Kidney glomerular epithelial cell (primary cell): Measurements from ENCODE around the gene TSACC.
"Not testable (repeated sequence)": the region's sequence is repeated elsewhere in the genome, so short reads cannot be mapped to it uniquely, and the experiment has no call there.

Experiments used
- DNase-seq: peaks from one replicate; lab custom pipeline; 2025; lab: John Stamatoyannopoulos, UW

TSACC gene

DNA sequence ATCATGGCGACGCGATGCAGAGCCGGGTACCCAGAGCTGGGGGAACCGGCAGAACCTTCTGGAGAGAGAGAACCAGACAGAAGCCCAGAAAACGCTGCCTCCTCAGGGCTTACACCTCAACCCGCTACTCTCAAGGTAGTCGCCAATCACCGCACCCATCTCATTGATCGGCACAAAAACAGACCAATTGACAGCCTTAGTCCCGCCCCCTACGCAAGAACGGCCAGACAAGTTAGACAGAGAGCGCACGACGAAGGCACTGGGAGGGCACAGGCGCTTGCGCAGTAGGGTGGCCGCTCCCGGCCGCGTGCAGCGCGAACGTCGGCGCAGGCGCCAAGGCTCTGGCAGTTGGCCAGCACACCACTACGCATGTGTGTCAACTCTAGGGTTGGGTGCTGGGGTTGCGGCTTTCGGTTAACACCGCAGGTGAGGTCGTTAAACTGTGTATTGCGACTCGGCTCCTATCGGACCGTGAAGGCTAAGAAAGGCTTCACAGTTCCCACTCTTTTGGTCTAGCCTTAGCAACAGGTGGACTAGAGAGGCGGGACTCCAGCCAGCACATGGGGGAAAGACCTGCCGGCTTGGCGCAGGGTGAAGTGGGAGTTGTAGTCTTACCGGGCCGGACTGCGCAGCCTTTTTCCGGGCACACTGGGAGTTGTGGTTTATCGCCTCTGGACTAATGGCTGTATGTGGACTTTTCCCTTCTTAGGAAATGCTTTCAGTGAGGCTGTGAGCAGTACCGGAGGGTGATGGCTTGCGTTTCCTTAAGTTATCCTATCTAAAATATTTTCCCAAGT lies at the start of gene TSACC, which contains the start of gene CCT3:
Gene TSACC, plus strand, starts transcription at position 347 of the 797 bp plus-strand sequence. CDS start 1,232 bp downstream, outside the sequence.
Gene CCT3, minus strand, starts transcription at position 113 of the 797 bp plus-strand sequence. Its CDS starts 108 bp downstream, at position 5.
- DNase-seq, result peak; percentile 99

DNA sequence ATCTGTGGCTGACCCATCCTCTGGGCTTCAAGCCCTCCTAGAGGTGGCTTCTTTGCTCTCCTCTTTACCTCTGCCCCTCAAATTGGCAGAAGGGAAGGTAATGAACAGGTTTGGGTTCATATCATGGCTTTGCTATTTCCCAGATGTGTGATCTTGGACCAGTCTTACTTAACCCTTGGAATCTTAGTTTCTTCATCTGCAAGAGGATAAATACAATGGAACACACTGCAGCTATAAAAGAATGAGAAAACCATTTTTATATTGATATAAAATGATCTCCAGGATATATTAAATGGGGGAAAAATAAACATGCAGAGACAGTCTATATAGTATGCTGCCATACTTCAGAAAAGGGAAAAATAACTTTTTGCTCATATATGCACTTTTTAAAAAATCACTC lies 48.5 kb upstream of the TSACC start:
- DNase-seq, result no peak

DNA sequence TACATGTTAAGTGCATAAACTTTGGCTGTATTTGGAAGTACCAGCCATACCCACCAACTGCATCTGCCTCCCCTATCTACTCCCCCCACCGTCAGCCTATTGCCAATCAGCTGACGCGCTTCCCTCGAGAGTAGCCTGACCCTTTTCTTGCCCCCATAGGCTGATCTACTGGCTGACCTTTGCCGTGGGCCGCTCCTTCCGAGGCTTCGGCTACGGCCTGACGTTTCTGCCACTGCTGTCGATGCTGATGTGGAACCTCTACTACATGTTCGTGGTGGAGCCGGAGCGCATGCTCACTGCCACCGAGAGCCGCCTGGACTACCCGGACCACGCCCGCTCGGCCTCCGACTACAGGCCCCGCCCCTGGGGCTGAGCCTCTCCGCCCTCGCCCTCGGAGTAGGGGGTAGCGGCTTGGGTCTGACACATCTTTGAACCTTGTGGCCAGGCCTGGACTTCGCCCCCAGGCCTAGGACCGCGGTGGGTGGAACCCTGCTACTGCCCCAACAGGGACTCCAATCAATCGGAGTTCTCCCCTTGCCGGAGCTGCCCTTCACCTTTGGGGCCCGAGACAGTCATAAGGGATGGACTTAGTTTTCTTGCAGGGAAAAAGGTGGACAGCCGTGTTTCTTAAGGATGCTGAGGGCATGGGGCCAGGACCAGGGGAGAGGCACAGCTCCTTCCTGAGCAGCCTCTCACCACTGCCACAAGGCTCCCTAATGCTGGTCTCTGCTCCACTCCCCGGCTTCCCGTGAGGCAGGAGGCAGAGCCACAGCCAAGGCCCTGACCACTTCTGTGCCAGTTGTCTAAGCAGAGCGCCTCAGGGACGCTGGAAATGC lies 46.9 kb upstream of the TSACC start:
- DNase-seq, result peak; percentile 24

DNA sequence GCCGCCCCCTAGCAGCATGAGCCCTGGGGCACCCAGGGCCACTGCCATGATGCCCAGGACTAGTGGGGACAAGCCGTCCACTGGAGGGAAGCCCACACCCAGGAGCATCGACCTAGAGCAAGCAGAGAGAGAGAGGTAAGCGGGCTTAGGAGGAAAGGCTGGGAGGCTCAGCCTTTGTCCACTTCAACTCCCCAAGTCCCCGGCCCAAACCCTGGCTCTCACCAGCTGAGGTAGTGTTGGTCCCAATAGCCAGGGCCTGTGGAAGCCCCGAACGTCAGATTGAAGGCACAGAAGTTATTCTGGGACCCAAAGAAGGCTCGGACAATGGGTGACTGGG lies 45.3 kb upstream of the TSACC start:
- DNase-seq, result no peak

GRCh38 chr1:156293895-156294294 lies 44.4 kb upstream of the TSACC start:
- no peak for DNase-seq

- DNase-seq, result peak; percentile 52
Observed at GRCh38 chr1:156295391-156295947, 42.9 kb upstream of the TSACC start, which contains the start of gene GLMP. TSS of gene GLMP (minus strand) at chr1:156295679. CDS start at chr1:156295645, 34 bp downstream.

DNA sequence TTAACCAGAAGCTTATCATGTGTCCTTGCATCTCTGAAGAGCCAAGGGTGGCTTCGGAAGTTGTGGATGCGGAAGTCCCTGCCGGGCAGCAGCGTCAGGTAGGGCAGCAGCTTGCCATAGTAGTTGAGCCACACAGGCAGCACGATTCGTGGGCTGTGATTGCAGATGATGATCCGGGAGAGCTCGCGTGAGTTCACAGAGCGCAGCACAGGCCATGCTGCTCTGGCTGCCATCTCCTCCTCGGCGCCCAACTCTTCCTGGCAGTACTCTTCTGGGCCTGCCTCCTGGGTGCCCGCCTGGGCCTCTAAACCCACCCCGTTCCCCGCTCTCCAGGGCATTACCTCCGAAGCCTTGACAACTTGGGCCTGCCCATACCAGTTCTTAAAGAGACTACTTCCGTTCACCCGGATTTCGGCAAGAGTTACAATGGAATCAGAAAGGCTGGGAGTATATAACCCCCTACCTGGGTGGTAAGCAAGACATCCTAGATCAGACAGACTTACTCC lies 39.4 kb upstream of the TSACC start, which contains the start of gene VHLL:
Gene VHLL, minus strand, starts transcription at position 456 of the 506 bp plus-strand sequence. Its CDS starts 118 bp downstream, at position 338.
- DNase-seq, result no peak

DNA sequence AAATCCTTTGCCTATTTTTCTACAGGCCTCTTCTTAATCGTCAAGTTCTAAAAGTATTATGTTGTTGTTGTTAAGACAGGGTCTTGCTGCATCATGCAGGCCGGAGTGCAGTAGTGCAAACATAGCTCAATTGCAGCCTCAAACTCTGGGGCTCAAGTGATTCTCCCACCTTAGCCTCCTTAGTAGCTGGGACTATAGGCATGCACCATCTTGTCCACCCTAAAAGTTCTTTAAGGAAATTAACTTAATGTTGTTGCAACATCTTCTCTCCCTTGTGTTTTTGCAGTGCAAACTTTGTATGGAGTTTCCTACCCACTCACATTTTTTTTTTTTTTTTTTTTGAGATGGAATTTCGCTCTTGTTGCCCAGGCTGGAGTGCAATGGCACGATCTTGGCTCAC lies 35.1 kb upstream of the TSACC start:
- DNase-seq, result no peak

DNA sequence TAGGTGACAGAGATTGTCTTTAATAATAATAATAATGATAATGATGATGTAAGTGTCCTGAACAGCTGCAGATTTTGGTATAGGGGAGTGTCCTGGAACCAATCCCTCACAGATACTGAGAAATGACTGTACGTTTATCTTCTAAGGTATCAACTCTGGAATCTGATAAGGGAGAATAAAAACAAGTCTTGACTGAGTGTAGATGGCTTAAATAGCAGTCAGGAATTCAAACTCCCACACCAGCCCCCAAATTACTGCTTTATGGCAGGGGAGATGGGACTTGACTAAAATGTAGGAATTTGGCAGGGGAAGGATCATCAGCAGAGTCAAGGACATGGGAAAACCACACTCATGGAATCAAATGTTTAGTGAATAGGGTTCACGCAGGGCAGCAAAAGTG lies 33.1 kb upstream of the TSACC start:
- DNase-seq, result no peak

GRCh38 chr1:156308078-156308477 lies 30.2 kb upstream of the TSACC start:
- no peak for DNase-seq

DNA sequence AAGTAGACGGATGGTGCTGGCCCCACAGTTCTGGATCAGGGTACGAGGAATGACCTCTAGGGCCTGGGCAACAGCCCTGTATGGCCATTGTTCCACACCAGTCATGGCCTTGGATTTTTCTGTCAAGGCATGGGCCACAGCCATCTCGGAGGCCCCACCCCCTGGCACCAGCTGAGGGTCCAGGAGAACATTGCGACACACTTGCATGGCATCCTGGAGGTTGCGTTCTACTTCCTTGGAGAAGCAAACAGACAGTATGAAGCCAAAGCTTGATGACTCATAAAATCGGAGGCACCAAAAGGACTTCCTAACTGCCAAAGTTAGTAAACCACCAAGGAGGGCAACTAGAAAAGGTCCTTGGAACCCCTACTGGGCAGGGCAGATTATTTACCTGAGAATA lies 27.4 kb upstream of the TSACC start:
- no peak for DNase-seq

- no peak for DNase-seq
Observed at GRCh38 chr1:156316909-156317308, 21.4 kb upstream of the TSACC start.

- DNase-seq, result peak; percentile 44
Observed at GRCh38 chr1:156319664-156320063, 18.7 kb upstream of the TSACC start.

- no peak for DNase-seq
Observed at GRCh38 chr1:156320560-156320959, 17.8 kb upstream of the TSACC start.

DNA sequence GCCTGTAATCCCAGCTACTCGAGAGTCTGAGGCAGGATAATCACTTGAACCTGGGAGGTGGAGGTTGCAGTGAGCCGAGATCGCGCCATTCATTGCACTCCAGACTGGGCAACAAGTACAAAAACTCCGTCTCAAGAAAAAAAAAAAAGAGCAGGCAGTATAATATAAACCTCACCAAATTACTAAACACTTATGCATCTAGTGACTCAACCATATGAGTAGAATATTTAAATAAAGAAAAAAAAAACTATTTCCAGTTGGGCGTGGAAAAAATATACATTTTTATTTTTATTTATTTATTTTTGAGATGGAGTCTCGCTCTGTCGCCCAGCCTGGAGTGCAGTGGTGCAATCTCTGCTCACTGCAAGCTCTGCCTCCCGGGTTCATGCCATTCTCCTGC lies 15.1 kb upstream of the TSACC start:
- DNase-seq, result not testable (repeated sequence)

GRCh38 chr1:156336242-156336641 lies 2.1 kb upstream of the TSACC start:
- DNase-seq, result no peak

- no peak for DNase-seq
Observed at GRCh38 chr1:156337052-156337887, 1.1 kb upstream of the TSACC start.

- no peak for DNase-seq
Observed at GRCh38 chr1:156337888-156338179, 492 bp upstream of the TSACC start.

- no peak for DNase-seq
Observed at GRCh38 chr1:156342166-156342955, 4.0 kb downstream of the TSACC start.

DNA sequence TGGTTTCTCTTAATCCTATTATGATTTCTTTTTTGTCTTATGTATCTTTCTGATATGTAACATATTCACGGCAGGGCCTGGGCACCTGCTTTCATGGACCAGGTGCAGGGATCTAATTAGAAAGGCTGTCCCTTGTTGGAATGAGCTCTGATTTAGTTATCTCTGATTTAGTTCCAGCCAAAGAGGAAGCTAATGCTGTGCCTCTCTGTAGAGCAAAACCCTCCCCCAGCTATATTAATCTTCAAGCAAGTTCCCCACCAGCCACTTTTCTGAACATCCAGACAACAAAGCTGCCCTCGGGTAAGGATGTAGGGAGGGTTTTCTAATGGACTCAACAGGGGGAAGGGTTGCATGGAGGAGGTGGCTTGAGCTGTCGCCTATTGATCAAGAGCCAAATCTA lies 6.1 kb downstream of the TSACC start:
- DNase-seq, result no peak

DNA sequence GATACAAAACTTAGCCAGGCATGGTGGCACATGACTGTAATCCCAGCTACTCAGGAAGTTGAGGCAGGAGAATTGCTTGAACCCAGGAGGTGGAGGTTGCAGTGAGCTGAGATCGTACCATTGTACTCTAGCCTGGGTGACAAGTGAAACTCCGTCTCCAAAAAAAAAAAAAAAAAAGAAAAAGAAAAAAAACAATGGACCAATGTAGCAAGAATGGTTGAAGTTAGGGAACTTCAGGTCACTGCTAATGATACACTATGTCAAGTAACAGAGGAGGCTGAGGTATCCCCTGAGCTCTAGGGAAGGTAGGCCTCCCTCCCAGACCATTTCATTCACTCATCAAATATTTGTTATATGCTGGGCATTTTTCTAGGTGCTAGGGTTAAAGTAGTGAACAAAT lies 7.7 kb downstream of the TSACC start:
- DNase-seq, result not testable (repeated sequence)
